Memory B cell (primary cell): ENCODE results near the gene LDLRAD3.

Experiments used
- ATAC-seq: fragments of 150-1000 bp; cut with Tn5 transposase; 2 replicates; pipeline ENCODE4 v1.10.0; 2021; ENCODE audit warnings: low read depth, mild to moderate bottlenecking, moderate library complexity
- DNase-seq, 2 donors: peaks; one replicate each; pipeline ENCODE4 v3.0.0; 2022; ENCODE audit warnings: low spot score in 2 of 2
- H3K27ac Mint-ChIP-seq: one replicate; pipeline ENCODE4 v1.8.0; 2022; ENCODE audit warnings: mild to moderate bottlenecking, moderate library complexity, mixed read lengths
- H3K27me3 Mint-ChIP-seq: one replicate; pipeline ENCODE4 v1.8.0; 2022; ENCODE audit warnings: mixed read lengths
- H3K36me3 Mint-ChIP-seq: one replicate; pipeline ENCODE4 v1.8.0; 2022; ENCODE audit warnings: mild to moderate bottlenecking, mixed read lengths
- H3K4me1 Mint-ChIP-seq: one replicate; pipeline ENCODE4 v1.8.0; 2022; ENCODE audit warnings: mixed read lengths
- H3K4me3 Mint-ChIP-seq: one replicate; pipeline ENCODE4 v1.8.0; 2022; ENCODE audit warnings: mild to moderate bottlenecking, moderate library complexity, mixed read lengths
- H3K9me3 Mint-ChIP-seq: one replicate; pipeline ENCODE4 v1.8.0; 2022; ENCODE audit warnings: mixed read lengths

LDLRAD3 gene

DNA sequence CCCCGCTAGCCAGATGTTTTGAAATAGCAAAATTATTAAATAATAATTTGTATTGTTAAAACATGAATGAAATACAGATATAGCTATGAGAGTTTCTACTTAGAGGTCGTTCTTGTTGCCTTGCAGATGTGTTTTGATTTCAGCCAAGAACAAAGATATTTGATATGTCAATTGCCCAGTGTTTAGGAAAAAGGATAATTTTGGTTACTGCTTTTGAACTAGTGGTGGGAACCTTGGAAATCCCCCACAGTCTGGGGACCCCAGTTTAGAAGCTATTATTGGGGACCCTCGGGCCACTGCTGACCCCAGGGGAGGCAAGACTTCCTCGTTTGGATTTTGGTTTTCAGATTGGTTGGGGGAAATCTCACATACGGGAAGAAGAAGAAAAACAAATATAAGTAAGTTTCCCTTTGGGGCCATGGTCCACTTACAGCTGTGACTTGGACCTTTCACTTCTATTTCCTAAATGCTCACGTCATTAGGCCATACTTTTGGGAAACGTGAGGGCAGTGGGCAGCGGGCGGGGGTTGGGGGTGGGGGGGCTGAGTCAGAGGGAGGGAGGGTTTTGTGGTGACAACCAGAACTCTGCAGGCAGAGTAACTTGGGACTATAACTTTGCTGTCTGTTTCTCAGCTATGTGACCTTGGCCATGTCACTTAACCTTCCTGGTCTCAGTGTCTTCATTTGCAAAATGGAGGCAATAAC is 37.0 kb downstream of the LDLRAD3 start:
- peaks cover 5% of the 10 kb centered on the region for H3K27me3 Mint-ChIP-seq
- DNase-seq (no peak), ATAC-seq (no peak)
- peaks cover 4% of the 10 kb centered on the region for H3K9me3 Mint-ChIP-seq
- H3K27ac Mint-ChIP-seq: no peak overlapping the region
- H3K4me3 Mint-ChIP-seq: no peak overlapping the region
- no peaks in the 10 kb centered on the region for H3K4me1 Mint-ChIP-seq
- no peaks in the 10 kb centered on the region for H3K36me3 Mint-ChIP-seq

DNA sequence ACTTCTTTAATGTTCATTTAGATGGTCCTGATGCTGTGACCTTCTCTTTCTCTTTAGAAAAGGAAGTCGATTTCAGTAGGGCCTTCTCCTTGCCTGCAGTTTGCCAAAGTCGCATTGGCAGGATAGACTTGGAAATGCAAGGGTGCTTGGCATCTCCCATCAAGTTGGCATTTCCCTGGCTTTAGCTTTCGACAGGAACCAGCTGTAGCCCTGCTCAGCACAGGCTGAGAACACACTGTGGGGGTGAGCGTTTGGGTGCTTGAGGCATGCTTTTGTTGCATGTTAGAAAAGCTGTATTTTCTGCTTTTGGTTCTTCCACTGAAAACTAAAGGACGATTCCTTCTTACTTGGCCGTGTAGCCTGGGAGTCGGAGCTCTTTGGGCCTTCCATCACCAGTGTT is 37.7 kb downstream of the LDLRAD3 start:
- no peaks in the 10 kb centered on the region for H3K36me3 Mint-ChIP-seq
- ATAC-seq (no peak), DNase-seq (no peak)
- H3K27ac Mint-ChIP-seq: no peak overlapping the region
- no peaks in the 10 kb centered on the region for H3K9me3 Mint-ChIP-seq
- no peak overlapping the region for H3K4me3 Mint-ChIP-seq
- no peaks in the 10 kb centered on the region for H3K27me3 Mint-ChIP-seq
- no peaks in the 10 kb centered on the region for H3K4me1 Mint-ChIP-seq

DNA sequence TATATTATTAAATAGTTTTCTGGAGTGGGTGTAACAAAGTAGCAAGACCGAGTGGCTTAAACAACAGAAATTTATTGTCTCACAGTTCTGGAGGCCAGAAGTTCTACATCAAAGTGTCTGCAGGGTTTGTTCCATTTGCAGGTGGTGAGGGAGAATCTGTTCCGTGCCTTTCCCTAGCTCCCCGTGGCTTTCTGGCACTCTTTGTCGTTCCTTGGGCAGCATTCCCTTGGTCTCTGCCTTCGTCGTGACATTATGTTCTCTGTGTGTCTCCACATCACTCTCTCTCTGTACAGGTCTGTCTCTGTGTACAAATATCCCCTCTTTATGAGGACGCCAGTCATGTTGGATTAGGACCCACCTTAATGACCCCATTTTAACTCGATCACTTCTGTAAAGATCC is 38.2 kb downstream of the LDLRAD3 start:
- H3K36me3 Mint-ChIP-seq: no peaks in the 10 kb centered on the region
- no peak for ATAC-seq
- no peak overlapping the region for H3K4me3 Mint-ChIP-seq
- no peaks in the 10 kb centered on the region for H3K27me3 Mint-ChIP-seq
- no peak overlapping the region for H3K27ac Mint-ChIP-seq
- H3K4me1 Mint-ChIP-seq: no peaks in the 10 kb centered on the region
- H3K9me3 Mint-ChIP-seq: no peaks in the 10 kb centered on the region
- no peak for DNase-seq

DNA sequence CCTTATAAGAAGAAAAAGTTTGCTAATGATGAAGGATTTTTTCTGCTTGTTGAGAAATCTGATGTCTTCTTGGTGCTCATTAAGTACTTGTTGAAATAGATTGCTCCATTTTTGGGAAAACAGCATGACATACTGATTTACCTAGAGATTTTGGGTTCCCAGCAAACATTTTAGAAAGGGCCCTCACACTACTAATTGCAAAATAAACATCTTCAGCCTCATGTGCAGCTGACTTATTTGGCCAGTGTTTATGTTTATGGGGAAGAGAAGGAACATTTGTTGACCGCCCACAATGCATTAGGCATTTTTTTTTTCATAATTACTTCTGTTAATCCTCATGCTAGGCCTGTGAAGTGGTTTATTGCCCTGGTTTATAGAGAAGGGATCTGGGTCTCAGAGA is 40.1 kb downstream of the LDLRAD3 start:
- peaks cover under 1% of the 10 kb centered on the region for H3K27me3 Mint-ChIP-seq
- no peak for ATAC-seq
- H3K4me1 Mint-ChIP-seq: no peaks in the 10 kb centered on the region
- peaks cover 3% of the 10 kb centered on the region for H3K9me3 Mint-ChIP-seq
- no peak overlapping the region for H3K27ac Mint-ChIP-seq
- no peaks in the 10 kb centered on the region for H3K36me3 Mint-ChIP-seq
- DNase-seq: no peak
- H3K4me3 Mint-ChIP-seq: no peak overlapping the region

DNA sequence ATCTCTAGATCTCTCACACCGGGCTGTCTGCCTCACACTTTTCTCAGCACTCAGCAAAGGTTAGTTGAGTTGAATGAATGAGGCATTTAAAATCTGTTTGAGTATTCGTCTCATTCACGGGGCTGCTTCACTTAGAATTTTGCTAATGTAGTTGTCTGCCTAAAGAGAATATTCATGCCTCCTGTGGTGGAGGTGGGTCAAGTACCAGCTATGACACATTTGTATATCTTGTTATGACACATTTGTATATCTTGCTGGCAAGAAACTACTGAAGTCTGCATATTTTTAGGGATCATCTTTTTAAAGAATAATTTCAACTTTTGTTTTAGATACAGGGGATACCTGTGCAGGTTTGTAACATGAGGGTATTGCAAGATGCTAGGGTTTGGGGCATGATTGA is 43.1 kb downstream of the LDLRAD3 start:
- Mint-ChIP-seq H3K4me3 (no peak overlapping the region), H3K27ac (no peak overlapping the region), H3K36me3 (no peaks in the 10 kb centered on the region), H3K27me3 (peaks cover 4% of the 10 kb centered on the region), H3K9me3 (peaks cover 5% of the 10 kb centered on the region), H3K4me1 (no peaks in the 10 kb centered on the region)
- DNase-seq (no peak), ATAC-seq (no peak)

DNA sequence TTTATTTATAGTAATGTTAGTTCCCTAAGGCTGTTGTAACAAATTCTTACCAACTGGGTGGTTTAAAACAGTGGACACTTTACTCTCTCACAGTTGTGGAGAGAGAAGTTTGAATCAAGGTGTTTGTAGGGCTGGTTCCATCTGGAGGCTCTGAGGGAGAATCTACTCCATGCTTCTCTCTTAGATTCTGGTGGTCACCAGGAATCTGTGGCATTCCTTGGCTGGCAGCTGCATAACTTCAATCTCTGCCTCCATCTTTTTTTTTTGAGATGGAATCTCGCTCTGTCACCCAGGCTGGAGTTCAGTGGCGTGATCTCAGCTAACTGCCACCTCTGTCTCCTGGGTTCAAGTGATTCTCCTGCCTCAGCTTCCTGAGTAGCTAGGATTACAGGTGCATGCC is 46.3 kb downstream of the LDLRAD3 start:
- H3K27me3 Mint-ChIP-seq: peaks cover 8% of the 10 kb centered on the region

DNA sequence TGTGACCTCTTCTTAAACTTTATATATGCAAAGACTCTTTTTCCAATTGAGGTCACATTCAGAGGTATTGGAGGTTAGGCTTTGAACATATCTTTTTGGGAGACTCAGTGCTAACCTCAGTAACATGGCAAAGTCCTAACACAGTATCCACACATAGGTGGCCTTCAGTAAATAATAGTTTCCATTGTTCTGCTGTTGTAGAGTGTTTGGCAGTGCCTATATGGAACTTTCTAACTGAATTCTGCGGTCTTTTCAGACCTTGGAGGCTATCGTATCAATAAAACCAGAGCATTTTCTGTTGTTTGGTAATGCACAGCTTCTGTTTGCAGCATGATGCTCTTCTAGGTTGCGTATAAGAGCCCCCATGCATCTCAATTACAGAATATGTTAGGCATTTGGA is 47.0 kb downstream of the LDLRAD3 start:
- no peak for ATAC-seq
- no peaks in the 10 kb centered on the region for H3K4me1 Mint-ChIP-seq
- peaks cover 8% of the 10 kb centered on the region for H3K27me3 Mint-ChIP-seq
- no peak overlapping the region for H3K4me3 Mint-ChIP-seq
- no peak overlapping the region for H3K27ac Mint-ChIP-seq
- peaks cover 5% of the 10 kb centered on the region for H3K9me3 Mint-ChIP-seq
- no peak for DNase-seq
- H3K36me3 Mint-ChIP-seq: no peaks in the 10 kb centered on the region

More for the DNA sequence above, 46.3 kb downstream of the LDLRAD3 start:
- ATAC-seq: no peak
- no peak for DNase-seq
- peaks cover 5% of the 10 kb centered on the region for H3K9me3 Mint-ChIP-seq
- H3K27ac Mint-ChIP-seq: no peak overlapping the region
- no peaks in the 10 kb centered on the region for H3K36me3 Mint-ChIP-seq
- no peak overlapping the region for H3K4me3 Mint-ChIP-seq
- H3K4me1 Mint-ChIP-seq: no peaks in the 10 kb centered on the region

DNA sequence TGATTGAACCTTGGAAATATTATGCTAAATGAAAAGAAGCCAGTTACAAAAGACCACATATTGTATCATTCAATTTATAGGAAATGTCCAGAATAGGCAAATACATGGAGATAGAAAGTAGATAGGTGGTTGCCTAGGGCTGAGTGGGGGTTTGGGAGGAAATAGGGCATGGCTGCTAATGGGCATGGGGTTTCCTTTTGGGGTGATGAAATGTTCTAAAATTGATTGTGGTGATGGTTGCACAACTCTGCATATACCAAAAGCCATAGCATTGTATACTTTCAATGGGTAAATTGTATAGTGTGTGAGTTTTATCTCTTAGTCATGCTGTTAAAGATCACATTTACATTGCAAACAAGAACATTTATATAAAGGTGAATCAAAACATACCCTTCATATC is 48.7 kb downstream of the LDLRAD3 start:
- no peak for ATAC-seq
- Mint-ChIP-seq H3K36me3 (no peaks in the 10 kb centered on the region), H3K27ac (no peak overlapping the region), H3K27me3 (peaks cover 8% of the 10 kb centered on the region), H3K9me3 (peaks cover 5% of the 10 kb centered on the region), H3K4me1 (no peaks in the 10 kb centered on the region), H3K4me3 (no peak overlapping the region)
- DNase-seq: no peak

DNA sequence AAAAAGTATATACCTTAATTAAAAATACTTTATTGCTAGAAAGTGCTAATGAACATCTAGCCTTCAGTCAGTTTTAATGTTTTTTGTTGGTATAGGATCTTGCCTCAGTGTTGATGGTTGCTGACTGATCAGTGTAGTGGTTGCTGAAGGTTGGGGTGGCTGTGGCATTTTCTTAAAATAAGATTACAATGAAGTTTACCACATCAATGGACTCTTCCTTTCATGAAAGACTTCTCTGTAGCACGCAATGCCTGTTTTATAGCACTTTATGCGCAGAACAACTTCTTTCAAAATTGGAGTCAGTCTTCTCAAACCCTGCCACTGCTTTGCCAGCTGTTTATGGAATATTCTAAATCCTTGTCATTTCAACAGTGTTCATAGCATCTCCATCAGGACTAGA is 50.6 kb downstream of the LDLRAD3 start:
- H3K27ac Mint-ChIP-seq: no peak overlapping the region

DNA sequence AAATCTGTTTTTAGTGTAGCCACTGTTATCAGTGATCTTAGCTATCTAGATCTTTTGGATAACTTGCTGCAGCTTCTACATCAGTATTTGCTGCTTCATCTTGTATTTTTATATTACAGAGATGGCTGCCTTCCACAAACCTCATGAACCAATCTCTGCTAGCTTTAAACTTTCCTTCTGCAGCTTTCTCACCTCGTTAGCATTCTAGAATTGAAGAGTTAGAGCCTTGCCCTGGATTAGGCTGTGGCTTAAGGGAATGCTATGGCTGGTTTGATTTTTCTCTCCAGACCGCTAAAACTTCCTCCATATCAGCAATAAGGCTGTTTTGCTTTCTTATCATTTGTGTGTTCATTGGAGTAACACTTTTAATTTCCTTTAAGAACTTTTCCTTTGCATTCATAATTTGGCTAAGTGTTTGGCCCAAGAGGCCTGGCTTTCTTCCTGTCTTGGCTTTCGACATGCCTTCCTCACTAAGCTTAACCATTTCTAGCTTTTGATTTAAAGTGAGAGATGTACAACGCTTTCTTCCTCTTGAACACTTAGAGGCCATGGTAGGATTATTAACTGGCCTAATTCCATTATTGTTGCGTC is 51.9 kb downstream of the LDLRAD3 start:
- H3K4me3 Mint-ChIP-seq: no peak overlapping the region
- H3K9me3 Mint-ChIP-seq: no peaks in the 10 kb centered on the region
- no peaks in the 10 kb centered on the region for H3K36me3 Mint-ChIP-seq

More for the DNA sequence above, 50.6 kb downstream of the LDLRAD3 start:
- no peak overlapping the region for H3K4me3 Mint-ChIP-seq
- no peaks in the 10 kb centered on the region for H3K4me1 Mint-ChIP-seq
- DNase-seq (no peak), ATAC-seq (no peak)
- H3K27me3 Mint-ChIP-seq: peaks cover 6% of the 10 kb centered on the region
- no peaks in the 10 kb centered on the region for H3K9me3 Mint-ChIP-seq
- no peaks in the 10 kb centered on the region for H3K36me3 Mint-ChIP-seq

DNA sequence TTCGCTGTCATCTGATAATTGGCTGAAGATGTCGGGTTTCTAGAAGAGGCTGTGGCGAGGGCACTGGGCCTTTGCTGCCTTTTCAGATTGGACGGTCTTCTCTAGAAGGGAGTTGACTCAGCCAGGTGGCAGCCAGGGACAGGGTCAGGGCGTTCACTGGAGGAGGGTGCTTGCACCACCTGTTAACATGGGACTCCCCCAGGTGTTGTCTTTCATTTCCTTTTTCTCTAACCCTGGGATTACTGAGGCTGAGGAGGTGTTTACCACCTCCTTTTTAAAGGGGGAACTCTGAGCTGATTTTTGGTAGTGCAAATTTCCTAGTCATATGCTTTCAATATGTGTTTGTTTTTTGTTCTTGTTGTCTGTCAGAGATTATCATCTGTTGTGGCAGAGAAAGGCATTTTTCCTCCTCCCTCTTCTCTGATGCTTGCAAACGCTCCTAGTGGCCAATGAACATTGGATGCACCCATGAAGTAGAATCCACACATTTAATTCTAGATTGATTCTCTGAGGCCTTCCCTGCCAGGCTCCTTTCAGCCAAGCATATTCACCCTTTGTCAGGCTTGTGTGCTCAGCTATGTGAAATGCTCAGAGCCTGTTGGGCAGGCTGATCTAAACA is 54.1 kb downstream of the LDLRAD3 start:
- DNase-seq (no peak), ATAC-seq (no peak)
- no peak overlapping the region for H3K4me3 Mint-ChIP-seq
- H3K4me1 Mint-ChIP-seq: no peaks in the 10 kb centered on the region
- H3K9me3 Mint-ChIP-seq: no peaks in the 10 kb centered on the region
- H3K27me3 Mint-ChIP-seq: peaks cover 10% of the 10 kb centered on the region
- no peak overlapping the region for H3K27ac Mint-ChIP-seq
- H3K36me3 Mint-ChIP-seq: no peaks in the 10 kb centered on the region

More for the DNA sequence above, 51.9 kb downstream of the LDLRAD3 start:
- H3K27me3 Mint-ChIP-seq: peaks cover 7% of the 10 kb centered on the region
- DNase-seq (no peak), ATAC-seq (no peak)
- H3K27ac Mint-ChIP-seq: no peak overlapping the region
- H3K4me1 Mint-ChIP-seq: no peaks in the 10 kb centered on the region

DNA sequence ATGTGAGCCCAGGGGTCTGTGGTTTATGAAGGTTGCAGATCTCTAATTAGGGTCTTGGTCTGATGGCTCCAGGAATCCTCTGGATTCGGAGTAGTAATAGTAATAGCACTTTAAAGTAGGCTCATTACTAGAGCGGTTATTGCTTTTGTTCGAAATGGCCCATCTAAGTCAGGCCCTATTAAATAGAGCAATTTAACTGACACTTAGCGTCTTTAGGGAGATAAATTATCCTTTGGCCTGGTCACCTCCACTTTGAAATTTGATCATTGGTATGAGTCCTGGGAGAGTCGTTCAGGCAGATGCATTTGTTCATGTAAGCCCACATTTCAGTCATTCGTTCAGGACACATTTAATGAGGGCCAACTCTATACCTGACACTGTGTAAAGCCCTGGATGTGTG is 54.8 kb downstream of the LDLRAD3 start:
- no peak for DNase-seq
- Mint-ChIP-seq H3K27me3 (peaks cover 10% of the 10 kb centered on the region), H3K27ac (no peak overlapping the region), H3K4me1 (no peaks in the 10 kb centered on the region), H3K4me3 (no peak overlapping the region), H3K9me3 (peaks cover 3% of the 10 kb centered on the region), H3K36me3 (no peaks in the 10 kb centered on the region)
- no peak for ATAC-seq

DNA sequence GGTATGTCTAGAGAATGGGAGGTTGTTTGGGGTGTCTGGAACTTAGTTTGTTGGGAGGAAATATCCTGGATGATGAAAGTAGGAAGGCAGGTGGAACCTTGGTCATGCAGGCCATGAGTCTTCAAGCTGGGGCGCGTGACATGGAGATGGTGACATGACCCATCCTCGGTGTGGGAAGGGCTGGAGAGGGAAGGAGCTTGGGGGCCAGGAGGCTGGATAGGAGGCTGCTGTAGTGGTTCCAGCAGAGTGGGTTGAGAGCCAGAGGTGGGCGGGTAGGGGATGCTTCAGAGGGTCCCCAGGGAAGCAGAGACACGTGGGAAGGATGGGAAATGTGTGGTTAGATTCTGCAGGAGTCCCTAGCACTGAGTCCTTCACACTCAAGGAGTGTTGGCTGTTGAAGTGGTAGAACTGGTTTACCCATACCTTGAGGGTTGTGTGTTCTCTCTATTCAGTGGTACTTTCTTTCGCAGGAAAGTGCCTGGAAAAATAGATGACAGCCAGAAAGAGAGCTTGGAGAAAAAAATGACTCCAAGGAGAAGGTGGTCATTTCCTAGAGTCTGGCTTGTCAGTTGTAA is 56.8 kb downstream of the LDLRAD3 start:
- peaks cover 12% of the 10 kb centered on the region for H3K9me3 Mint-ChIP-seq
- H3K27ac Mint-ChIP-seq: no peak overlapping the region
- no peak for DNase-seq
- H3K4me3 Mint-ChIP-seq: no peak overlapping the region
- H3K27me3 Mint-ChIP-seq: peaks cover 7% of the 10 kb centered on the region
- no peaks in the 10 kb centered on the region for H3K4me1 Mint-ChIP-seq
- H3K36me3 Mint-ChIP-seq: no peaks in the 10 kb centered on the region
- no peak for ATAC-seq

DNA sequence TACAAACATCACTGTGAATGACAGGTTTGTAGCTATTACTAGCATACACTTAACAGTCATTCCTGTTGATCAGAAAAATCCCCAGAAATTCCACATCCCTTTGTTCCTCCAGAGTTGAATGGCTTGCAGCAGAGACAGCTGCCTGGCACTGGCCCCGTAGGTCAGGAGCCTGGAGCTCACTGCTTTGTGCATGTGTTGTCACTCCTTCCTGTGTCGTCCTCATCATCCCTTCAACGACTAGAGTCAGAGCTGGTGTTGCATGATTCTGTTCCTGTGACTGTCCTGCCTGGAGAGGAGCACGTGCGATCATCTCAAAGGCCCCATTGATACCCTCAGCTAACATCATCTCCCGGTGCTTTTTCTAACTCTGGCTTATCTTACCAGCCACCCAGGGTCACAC is 58.3 kb downstream of the LDLRAD3 start:
- Mint-ChIP-seq H3K27me3 (peaks cover 7% of the 10 kb centered on the region), H3K4me1 (no peaks in the 10 kb centered on the region), H3K4me3 (no peak overlapping the region), H3K36me3 (no peaks in the 10 kb centered on the region), H3K9me3 (peaks cover 12% of the 10 kb centered on the region), H3K27ac (no peak overlapping the region)
- ATAC-seq (no peak), DNase-seq (no peak)
